HG02973 (cell line): ENCODE results near the gene ZCCHC14.
"Not testable (repeated sequence)": the region's sequence is repeated elsewhere in the genome, so short reads cannot be mapped to it uniquely, and the experiment has no call there.

Experiments
- ATAC-seq: cut with Tn5 transposase; IDR thresholded peaks from one replicate; pipeline ENCODE4 v1.9.1; 2021; ENCODE audit warnings: moderate library complexity; ENCODE audit not compliant: unreplicated experiment

ZCCHC14 gene

GRCh38 chr16:87366930-87367329 is 125.9 kb downstream of the ZCCHC14 start:
- ATAC-seq, result no peak

DNA sequence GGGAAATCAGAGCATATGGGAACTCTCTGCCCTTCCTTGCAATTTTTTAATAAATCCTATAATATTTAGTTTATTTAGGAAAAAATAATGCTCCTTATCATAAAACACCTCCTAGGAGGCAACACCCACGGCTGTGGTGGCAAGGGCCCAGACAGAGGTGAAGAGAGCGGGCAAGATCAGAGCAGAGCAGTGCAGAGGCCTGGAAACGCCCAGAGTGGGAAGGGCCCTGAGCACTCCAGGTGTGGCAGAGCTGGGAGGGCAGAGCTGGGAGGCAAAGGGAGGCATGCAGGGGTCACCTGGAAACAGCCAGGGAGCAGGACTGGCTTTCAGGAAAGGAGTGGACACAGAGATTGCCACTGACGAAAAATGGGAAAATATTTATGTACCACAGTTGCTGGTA is 126.5 kb downstream of the ZCCHC14 start:
- no peak for ATAC-seq

- no peak for ATAC-seq
Measured at GRCh38 chr16:87365021-87365713, 127.7 kb downstream of the ZCCHC14 start.

DNA sequence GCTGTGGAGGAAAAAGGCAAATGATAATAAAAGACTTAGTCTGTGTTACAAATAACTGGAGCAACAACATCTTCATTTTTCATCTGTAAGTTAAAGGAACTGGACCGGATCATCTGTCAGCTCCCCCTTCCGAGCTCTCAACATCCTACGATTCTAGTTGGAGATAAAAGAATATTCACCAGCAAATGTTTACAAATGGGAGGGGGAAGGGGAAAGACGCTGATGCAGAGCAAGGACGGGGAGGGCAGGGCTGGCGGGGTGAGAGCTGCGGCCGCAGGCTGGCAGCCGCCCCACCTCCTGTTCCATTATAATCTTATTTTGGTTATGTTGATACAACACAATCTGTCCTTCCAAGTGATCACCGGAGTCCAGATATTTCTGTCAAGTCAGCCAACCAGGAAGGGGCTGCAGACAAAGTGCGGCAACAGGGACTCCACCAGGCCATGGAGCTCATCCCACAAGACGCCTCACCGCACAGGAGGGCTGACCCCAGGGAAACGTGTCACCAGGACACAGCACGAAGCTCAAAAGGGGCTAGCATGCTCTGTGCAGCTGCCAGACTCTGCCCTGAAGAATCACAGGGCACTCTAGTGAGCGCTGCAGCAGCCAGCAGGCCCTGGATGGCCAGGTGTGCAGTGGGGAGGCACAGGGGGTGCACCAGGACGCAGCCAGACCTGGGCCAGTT is 128.9 kb downstream of the ZCCHC14 start:
- ATAC-seq, result no peak

GRCh38 chr16:87362828-87363559 is 129.8 kb downstream of the ZCCHC14 start:
- not testable (repeated sequence) for ATAC-seq

DNA sequence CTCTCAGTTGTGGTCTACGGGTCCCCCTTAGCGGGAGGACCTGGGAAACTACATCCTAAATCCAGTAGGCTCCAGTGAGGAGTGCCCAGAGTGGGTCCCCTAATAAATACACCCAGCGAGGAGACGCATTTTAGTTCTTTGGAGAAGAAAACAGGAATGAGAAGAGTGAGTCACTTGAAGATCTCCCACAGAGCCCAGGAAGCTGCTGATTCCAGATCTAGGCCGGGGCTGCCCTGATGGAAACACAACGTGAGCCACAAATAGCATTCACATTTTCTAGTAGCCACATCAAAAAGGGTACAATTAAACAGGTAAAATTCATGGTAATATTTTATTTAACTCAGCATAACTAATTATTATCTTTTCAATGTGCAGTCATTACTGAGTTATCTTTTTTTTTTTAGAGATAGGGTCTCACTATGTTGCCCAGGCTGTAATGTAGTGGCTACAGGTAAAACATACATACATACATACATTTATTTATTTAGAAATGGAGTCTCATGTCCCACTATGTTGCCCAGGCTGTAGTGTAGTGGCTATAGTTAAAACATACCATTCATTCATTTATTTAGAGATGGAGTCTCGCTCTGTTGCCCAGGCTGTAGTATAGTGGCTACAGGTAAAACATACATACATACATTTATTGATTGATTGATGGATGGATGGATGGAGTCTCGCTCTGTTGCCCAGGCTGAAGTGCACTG is 130.8 kb downstream of the ZCCHC14 start:
- ATAC-seq, result no peak

DNA sequence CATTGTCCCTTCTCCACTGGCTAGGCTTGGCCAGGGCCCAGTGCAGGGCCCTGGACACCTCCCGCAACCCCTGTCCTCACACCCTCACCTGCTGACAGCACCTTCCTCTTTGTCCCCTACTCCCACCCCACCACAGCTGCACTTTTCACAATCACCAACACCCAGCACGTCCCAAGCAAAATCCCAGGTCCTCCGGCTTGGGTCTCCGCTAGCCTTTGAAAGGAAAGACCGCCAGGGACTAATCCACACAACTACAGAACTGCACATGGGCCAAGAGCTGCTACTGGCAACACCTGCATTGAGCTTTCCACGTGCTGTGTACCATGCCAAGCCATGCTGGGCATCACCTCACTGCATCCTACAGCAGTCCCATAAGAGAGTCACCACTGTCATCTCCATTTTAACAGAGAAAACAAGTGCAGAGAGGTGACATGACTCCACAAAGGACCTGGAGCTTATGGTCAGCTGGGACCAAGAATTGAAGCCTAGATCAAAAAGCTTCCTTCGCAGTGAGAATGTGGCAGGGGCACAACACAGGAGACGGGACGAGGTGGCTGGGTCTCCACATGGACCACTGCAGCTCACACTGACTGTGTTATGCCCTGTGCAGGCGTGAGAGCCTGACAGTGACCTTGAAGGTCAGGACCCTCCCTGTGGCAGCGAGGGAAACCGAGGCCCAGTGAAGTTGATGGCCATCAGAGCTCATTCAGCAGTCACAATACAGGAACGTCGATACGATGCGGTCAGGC is 131.8 kb downstream of the ZCCHC14 start:
- no peak for ATAC-seq

DNA sequence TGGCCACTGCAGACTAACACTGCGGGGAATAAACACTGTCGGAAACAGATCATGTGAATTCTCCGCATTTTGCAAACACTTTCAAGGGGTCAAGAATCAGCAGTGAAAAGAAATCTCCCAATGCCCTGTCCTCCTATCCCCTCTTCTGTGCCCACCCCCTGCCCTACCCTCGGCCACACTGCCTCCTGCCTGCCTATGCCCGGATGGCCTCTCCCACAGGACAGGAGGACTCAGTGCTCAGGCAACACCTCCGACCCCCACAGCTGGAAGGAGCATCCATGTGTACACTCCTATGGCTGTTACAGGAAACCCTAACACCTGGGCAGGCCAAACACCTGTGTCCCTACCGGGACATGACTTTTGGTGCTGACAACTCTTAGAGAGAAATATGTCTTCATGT is 133.7 kb downstream of the ZCCHC14 start:
- no peak for ATAC-seq

- ATAC-seq, result no peak
Measured at GRCh38 chr16:87358696-87359095, 134.1 kb downstream of the ZCCHC14 start.

GRCh38 chr16:87358250-87358649 is 134.6 kb downstream of the ZCCHC14 start:
- no peak for ATAC-seq

- ATAC-seq, result no peak
Measured at GRCh38 chr16:87356491-87356853, 136.4 kb downstream of the ZCCHC14 start.
